Lower lobe of right lung (tissue), 2 donors: ENCODE results near the gene SMG7. TPM values are rescaled to one million over a fixed set of nuclear protein-coding genes. Genes with fewer than 3 reads are reported as not detected.
A peak's percentile ranks its signal among the peaks of the same experiment; 100 is the strongest.

Experiments used
- ATAC-seq, 2 donors: fragments of 200-7000 bp; cut with Tn5 transposase; one replicate each; pipeline ENCODE4 v1.9.1; 2020 to 2022; ENCODE audit warnings: mild to moderate bottlenecking in 2 of 2, moderate library complexity in 2 of 2
- DNase-seq: peaks from one replicate; pipeline ENCODE4 v3.0.0-alpha.2; 2020
- H3K27ac ChIP-seq: fragments of 200-600 bp; one replicate; pipeline ENCODE4 v1.8.0; 2022
- H3K27me3 ChIP-seq: fragments of 200-600 bp; one replicate; pipeline ENCODE4 v1.8.0; 2022; ENCODE audit warnings: low read depth
- H3K36me3 ChIP-seq: fragments of 200-600 bp; one replicate; pipeline ENCODE4 v1.8.0; 2022; ENCODE audit warnings: mild to moderate bottlenecking
- H3K4me1 ChIP-seq: fragments of 200-600 bp; one replicate; pipeline ENCODE4 v1.8.0; 2022
- H3K4me3 ChIP-seq: fragments of 200-600 bp; one replicate; pipeline ENCODE4 v1.8.0; 2022; ENCODE audit warnings: mild to moderate bottlenecking
- H3K9me3 ChIP-seq: fragments of 200-600 bp; one replicate; pipeline ENCODE4 v1.8.0; 2022
- CTCF ChIP-seq: fragments of 200-600 bp; IDR thresholded peaks from one replicate; pipeline ENCODE4 v1.8.0; 2022; ENCODE audit warnings: antibody characterized with exemption, mild to moderate bottlenecking
- intact Hi-C: fragments of 100-400 bp; cut with DNase I; formaldehyde crosslinking; loops from one replicate; pipeline ENCODE4 v1.11.0; 2022
- total RNA-seq: library from RNA; stranded (reverse); fragmentation: NEBNext Ultra II Directional; extraction: Animal tissue kit (Norgen Biotek cat#: 25700); gene quantifications from one replicate; pipeline ENCODE4 v1.2.1, GENCODE V29; 2021
- donor health status: DM: no; HTN: yes; CAD: no; lungs with severe emphysema.

The SMG7 gene
- total RNA-seq, 1 donor from 2014 or later: 58.9 TPM

GRCh38 chr1:183498342-183498991, 26.2 kb downstream of the SMG7 start:
- no peak overlapping the region for H3K4me3 ChIP-seq
- H3K4me1 ChIP-seq: peaks cover 6% of the 10 kb centered on the region
- ATAC-seq (no peak), DNase-seq (no peak)
- H3K27ac ChIP-seq: no peak overlapping the region
- TF ChIP-seq CTCF: no peak
- intact Hi-C loops: no loop called here
- no peaks in the 10 kb centered on the region for H3K27me3 ChIP-seq
- no peaks in the 10 kb centered on the region for H3K36me3 ChIP-seq
- H3K9me3 ChIP-seq: no peaks in the 10 kb centered on the region

DNA sequence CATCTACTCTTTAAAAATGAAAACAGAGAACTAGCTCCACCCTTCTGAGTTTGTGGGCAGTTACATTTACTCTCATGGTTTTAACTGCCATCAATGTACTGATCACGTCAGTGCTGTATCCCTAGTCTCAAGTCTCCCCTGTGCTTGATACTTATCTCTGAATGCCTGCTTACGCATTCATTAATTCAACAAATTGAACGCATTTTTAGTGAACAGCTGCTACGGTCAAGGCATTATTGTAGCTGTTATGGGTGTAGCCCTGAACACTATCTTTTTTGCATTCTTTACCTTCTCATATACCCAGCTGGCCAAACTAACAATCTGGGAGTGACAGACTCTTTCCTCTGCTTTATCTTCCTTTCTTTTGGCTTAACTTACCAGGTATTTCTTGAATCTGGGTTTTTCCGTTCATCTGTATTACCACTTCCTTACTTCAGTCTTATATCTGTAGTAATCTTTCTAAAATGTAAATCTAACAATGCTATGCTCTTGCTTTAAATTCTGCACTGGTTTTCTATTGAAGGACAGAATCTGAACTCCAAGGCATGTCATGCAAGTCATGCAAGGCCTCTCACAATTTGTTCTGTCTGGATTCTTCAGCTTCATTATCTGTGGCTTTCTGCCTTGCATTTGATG, 33.3 kb downstream of the SMG7 start:
- no peaks in the 10 kb centered on the region for H3K4me1 ChIP-seq

GRCh38 chr1:183506561-183506960, 34.3 kb downstream of the SMG7 start:
- intact Hi-C loops: no loop called here
- H3K4me1 ChIP-seq: no peaks in the 10 kb centered on the region
- TF ChIP-seq CTCF: no peak
- DNase-seq: no peak
- H3K36me3 ChIP-seq: no peaks in the 10 kb centered on the region
- no peaks in the 10 kb centered on the region for H3K27me3 ChIP-seq
- no peak for ATAC-seq
- H3K4me3 ChIP-seq: no peak overlapping the region
- no peak overlapping the region for H3K27ac ChIP-seq
- no peaks in the 10 kb centered on the region for H3K9me3 ChIP-seq

More for the DNA sequence above, 33.3 kb downstream of the SMG7 start:
- intact Hi-C loops: no loop called here
- no peak overlapping the region for H3K27ac ChIP-seq
- no peaks in the 10 kb centered on the region for H3K27me3 ChIP-seq
- DNase-seq (no peak), ATAC-seq (no peak)
- H3K36me3 ChIP-seq: no peaks in the 10 kb centered on the region
- H3K9me3 ChIP-seq: no peaks in the 10 kb centered on the region
- H3K4me3 ChIP-seq: no peak overlapping the region
- no peak for TF ChIP-seq CTCF

GRCh38 chr1:183508694-183509093, 36.4 kb downstream of the SMG7 start:
- intact Hi-C loops: no loop called here
- Histone ChIP-seq H3K4me3 (no peak overlapping the region), H3K4me1 (no peaks in the 10 kb centered on the region), H3K9me3 (no peaks in the 10 kb centered on the region), H3K27me3 (no peaks in the 10 kb centered on the region), H3K27ac (no peak overlapping the region), H3K36me3 (no peaks in the 10 kb centered on the region)
- DNase-seq (no peak), ATAC-seq (no peak)
- no peak for TF ChIP-seq CTCF

DNA sequence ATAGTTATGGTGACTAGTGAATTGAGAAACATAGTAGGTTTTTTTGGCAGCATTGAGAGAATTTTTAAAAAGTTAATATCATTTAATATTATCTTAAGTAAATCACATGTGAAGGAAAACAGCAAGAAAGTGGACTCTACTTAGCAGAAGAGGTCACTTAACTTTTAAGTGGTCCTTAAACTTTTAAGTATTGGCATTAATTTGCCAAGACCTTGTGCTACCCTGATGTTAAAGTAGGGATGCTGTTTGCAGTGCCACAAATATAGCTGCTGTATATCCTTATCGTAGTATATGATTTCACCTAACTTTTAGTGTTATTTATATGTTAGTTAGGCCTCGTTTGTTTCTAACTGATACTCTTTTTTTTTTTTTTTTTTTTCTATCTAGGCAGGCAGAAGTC, 40.2 kb downstream of the SMG7 start:
- ATAC-seq: peak; percentile 37 to 86
- no peaks in the 10 kb centered on the region for H3K9me3 ChIP-seq
- intact Hi-C loops: no loop called here

More for the DNA sequence above, 40.2 kb downstream of the SMG7 start:
- H3K4me1 ChIP-seq: peaks cover 10% of the 10 kb centered on the region
- no peak overlapping the region for H3K27ac ChIP-seq
- H3K4me3 ChIP-seq: no peak overlapping the region
- peaks cover 14% of the 10 kb centered on the region for H3K36me3 ChIP-seq
- DNase-seq: no peak
- no peak for TF ChIP-seq CTCF
- H3K27me3 ChIP-seq: no peaks in the 10 kb centered on the region
